Thyroid gland (tissue), 4 donors: ENCODE results near the gene TRIM46. TPM values are rescaled to one million over a fixed set of nuclear protein-coding genes. Genes with fewer than 3 reads are reported as not detected.

Source experiments
- DNase-seq, 2 donors: peaks; one replicate each; pipeline ENCODE4 v3.0.0-alpha.2; 2019
- H3K27ac ChIP-seq, 3 donors: fragments of 200-600 bp; sonication (generic); 1 replicate in 2 of 3; 2 replicates in 1 of 3; pipeline ENCODE4 v1.5.1; 2016 to 2019; ENCODE audit warnings: mild to moderate bottlenecking in 1 of 3, moderate library complexity in 1 of 3
- H3K27me3 ChIP-seq: fragments of 200-600 bp; sonication (generic); one replicate; pipeline ENCODE4 v1.5.1; 2019
- H3K36me3 ChIP-seq, 2 donors: fragments of 200-600 bp; sonication (generic); one replicate each; pipeline ENCODE4 v1.5.1; 2016 to 2019
- H3K4me1 ChIP-seq, 2 donors: fragments of 200-600 bp; sonication (generic); one replicate each; pipeline ENCODE4 v1.5.1; 2017 to 2019
- H3K4me3 ChIP-seq, 3 donors: fragments of 200-600 bp; sonication (generic); replicated peaks in 1 of 3; 1 replicate in 2 of 3; 2 replicates in 1 of 3; pipeline ENCODE4 v1.5.1; 2016; ENCODE audit warnings: mild to moderate bottlenecking in 1 of 3
- H3K9me3 ChIP-seq: fragments of 200-600 bp; sonication (generic); one replicate; pipeline ENCODE4 v1.5.1; 2017
- CTCF ChIP-seq, 6 experiments: fragments of 200-600 bp in 3 of 6; fragments of 450-650 bp in 3 of 6; sonication (generic) in 3 of 6; IDR thresholded peaks; one replicate each; pipeline ENCODE4 v1.5.1; 2016 to 2019; ENCODE audit warnings: antibody characterized with exemption in 6 of 6, mild to moderate bottlenecking in 2 of 6, inconsistent platforms in 1 of 6, moderate library complexity in 1 of 6
- POLR2A ChIP-seq, 2 donors: fragments of 450-650 bp; IDR thresholded peaks; one replicate each; pipeline ENCODE4 v1.6.1; 2017; ENCODE audit warnings: antibody characterized with exemption in 2 of 2, mild to moderate bottlenecking in 2 of 2, moderate library complexity in 1 of 2
- WGBS, 2 donors: methylation state at CpG; one replicate each; pipeline ENCODE4 v1.1.5; 2017; 5-methylcytosine and 5-hydroxymethylcytosine counted together
- intact Hi-C: fragments of 100-400 bp; cut with DNase I; formaldehyde crosslinking; loops from one replicate; pipeline ENCODE4 v1.15.1; 2023
- total RNA-seq, 4 donors: library from RNA; depleted of rRNA; stranded (reverse); fragments of >200 nt; gene quantifications; one replicate each; pipeline ENCODE4 v1.2.3, GENCODE V29; 2016

The TRIM46 gene
- total RNA-seq, 4 donors from 2014 or later: 0.45 TPM; not detected in 3

GRCh38 chr1:155130272-155131006, 43.2 kb upstream of the TRIM46 start:
- WGBS, 2 donors: 15 to 20% methylated on average over 5 to 6 of the region's 6 CpGs
- H3K4me1 ChIP-seq: peaks cover 70 to 71% of the 10 kb centered on the region in 2 donors
- H3K4me3 ChIP-seq: peak overlapping the region; percentile 37 to 82 (median 50)

GRCh38 chr1:155131285-155131684, 42.4 kb upstream of the TRIM46 start:
- no peak for TF ChIP-seq CTCF (IDR thresholded peaks at IDR 0.05)
- TF ChIP-seq POLR2A (IDR thresholded peaks at IDR 0.05): peak in 1 of 2 donors; percentile 61
- WGBS, 2 donors: 40 to 62% methylated on average over 8 of the region's 8 CpGs
- DNase-seq: peak; percentile 93 to 96
- H3K4me1 ChIP-seq: peaks cover 61 to 62% of the 10 kb centered on the region in 2 donors
- H3K9me3 ChIP-seq: no peaks in the 10 kb centered on the region
- peaks cover 33 to 36% of the 10 kb centered on the region in 2 donors for H3K36me3 ChIP-seq
- H3K27ac ChIP-seq: peak overlapping the region; percentile 96 to 98 (median 98)
- no peaks in the 10 kb centered on the region for H3K27me3 ChIP-seq
- H3K4me3 ChIP-seq: peak overlapping the region in 1 of 3 donors; percentile 82
- intact Hi-C loops: loop anchor here (5.0 kb wide), 1 partner anchor 36 kb away; no protein-coding TSS in a partner anchor

More at GRCh38 chr1:155130272-155131006, 43.2 kb upstream of the TRIM46 start:
- TF ChIP-seq POLR2A (IDR thresholded peaks at IDR 0.05) (no peak), CTCF (IDR thresholded peaks at IDR 0.05) (no peak)
- H3K27ac ChIP-seq: peak overlapping the region; percentile 96 to 98 (median 98)
- no peaks in the 10 kb centered on the region for H3K27me3 ChIP-seq
- H3K36me3 ChIP-seq: peaks cover 33 to 36% of the 10 kb centered on the region in 2 donors
- intact Hi-C loops: loop anchor here (5.0 kb wide), 1 partner anchor 37 kb away; no protein-coding TSS in a partner anchor
- no peak for DNase-seq
- no peaks in the 10 kb centered on the region for H3K9me3 ChIP-seq

GRCh38 chr1:155131856-155132255, 41.8 kb upstream of the TRIM46 start:
- Histone ChIP-seq H3K4me3 (no peak overlapping the region), H3K9me3 (no peaks in the 10 kb centered on the region), H3K4me1 (peaks cover 59 to 60% of the 10 kb centered on the region in 2 donors), H3K36me3 (peaks cover 33 to 36% of the 10 kb centered on the region in 2 donors), H3K27me3 (no peaks in the 10 kb centered on the region), H3K27ac (peak overlapping the region; percentile 46 to 98 (median 96))
- no peak for DNase-seq
- intact Hi-C loops: loop anchor here (5.0 kb wide), 1 partner anchor 35 kb away; no protein-coding TSS in a partner anchor
- WGBS, 2 donors: 56 to 60% methylated on average over 2 of the region's 2 CpGs
- no peak for TF ChIP-seq CTCF (IDR thresholded peaks at IDR 0.05)
- TF ChIP-seq POLR2A (IDR thresholded peaks at IDR 0.05): no peak

GRCh38 chr1:155133799-155134281, 39.8 kb upstream of the TRIM46 start:
- Histone ChIP-seq H3K4me1 (peaks cover 57 to 70% of the 10 kb centered on the region in 2 donors), H3K27ac (peak overlapping the region in 2 of 3 donors; percentile 96 to 98), H3K27me3 (no peaks in the 10 kb centered on the region), H3K36me3 (peaks cover 33 to 36% of the 10 kb centered on the region in 2 donors), H3K4me3 (no peak overlapping the region), H3K9me3 (no peaks in the 10 kb centered on the region)
- TF ChIP-seq POLR2A (IDR thresholded peaks at IDR 0.05) (no peak), CTCF (IDR thresholded peaks at IDR 0.05) (no peak)
- no peak for DNase-seq
- intact Hi-C loops: loop anchor here (5.0 kb wide), 1 partner anchor 33 kb away; no protein-coding TSS in a partner anchor
- WGBS, 2 donors: 86% methylated on average over 3 to 6 of the region's 7 CpGs

GRCh38 chr1:155134322-155134721, 39.3 kb upstream of the TRIM46 start:
- H3K9me3 ChIP-seq: no peaks in the 10 kb centered on the region
- no peak overlapping the region for H3K4me3 ChIP-seq
- H3K36me3 ChIP-seq: peaks cover 33 to 36% of the 10 kb centered on the region in 2 donors
- intact Hi-C loops: loop anchor here (5.0 kb wide), 1 partner anchor 33 kb away; no protein-coding TSS in a partner anchor
- no peak for TF ChIP-seq CTCF (IDR thresholded peaks at IDR 0.05)
- no peak for TF ChIP-seq POLR2A (IDR thresholded peaks at IDR 0.05)
- H3K4me1 ChIP-seq: peaks cover 54 to 71% of the 10 kb centered on the region in 2 donors
- DNase-seq: no peak
- peak overlapping the region; percentile 87 to 98 (median 96) for H3K27ac ChIP-seq
- H3K27me3 ChIP-seq: no peaks in the 10 kb centered on the region
- 75 to 80% methylated on average over 1 of the region's 1 CpG for WGBS, 2 donors
